HepG2 (cell line): ENCODE data around the gene ZNF48. TPM values are rescaled to one million over a fixed set of nuclear protein-coding genes. Genes with fewer than 3 reads are reported as not detected.

ENCODE experiments used
- CEBPB ChIP-seq: IDR thresholded peaks from 2 replicates; pipeline ENCODE4 v1.6.1; 2011; ENCODE audit warnings: low read depth, low read length, improper control_type of control experiment, borderline replicate concordance
- DRAP1 ChIP-seq: IDR thresholded peaks from 2 replicates; pipeline ENCODE4 v1.6.1; 2016; ENCODE audit warnings: missing genetic modification reagents, missing compliant biosample characterization
- HNRNPL ChIP-seq: fragments of 200-400 bp; formaldehyde crosslinking; IDR thresholded peaks from 2 replicates; pipeline ENCODE4 v1.6.1; 2017; ENCODE audit warnings: mild to moderate bottlenecking, low read depth, low read length
- HOXA3 ChIP-seq: sonication (generic); formaldehyde crosslinking; IDR thresholded peaks from 2 replicates; pipeline ENCODE4 v1.5.0; 2020; ENCODE audit warnings: missing genetic modification reagents
- MED8 ChIP-seq: sonication (generic); formaldehyde crosslinking; IDR thresholded peaks from 2 replicates; pipeline ENCODE4 v1.8.1; 2023; ENCODE audit warnings: mild to moderate bottlenecking, missing genetic modification reagents; ENCODE audit not compliant: insufficient replicate concordance
- MTA3 ChIP-seq: sonication (generic); formaldehyde crosslinking; IDR thresholded peaks from 2 replicates; pipeline ENCODE4 v1.4.0; 2020; ENCODE audit warnings: missing genetic modification reagents
- MYNN ChIP-seq: sonication (generic); formaldehyde crosslinking; IDR thresholded peaks from 2 replicates; pipeline ENCODE4 v1.4.0; 2020; ENCODE audit warnings: mild to moderate bottlenecking, low read depth, missing genetic modification reagents
- NFE2 ChIP-seq: sonication (generic); formaldehyde crosslinking; IDR thresholded peaks from 2 replicates; pipeline ENCODE4 v1.4.0; 2020; ENCODE audit warnings: missing genetic modification reagents
- NR2F6 ChIP-seq, 2 experiments: IDR thresholded peaks; 2 replicates each; pipeline ENCODE4 v1.6.1; 2016; ENCODE audit warnings: antibody characterized with exemption in 1 of 2, mild to moderate bottlenecking in 1 of 2
- PHF5A ChIP-seq: IDR thresholded peaks from one replicate; pipeline ENCODE4 v1.6.1; 2018; ENCODE audit warnings: low read depth, missing genetic modification reagents; ENCODE audit not compliant: unreplicated experiment
- PRDM10 ChIP-seq: sonication (generic); formaldehyde crosslinking; IDR thresholded peaks from 2 replicates; pipeline ENCODE4 v1.4.0; 2020; ENCODE audit warnings: low read depth, missing genetic modification reagents
- THAP11 ChIP-seq: IDR thresholded peaks from 2 replicates; pipeline ENCODE4 v1.6.1; 2016; ENCODE audit warnings: missing biosample characterization, missing genetic modification reagents
- ZFP36 ChIP-seq: fragments of 150-350 bp; IDR thresholded peaks from 2 replicates; pipeline ENCODE4 v1.6.1; 2018; ENCODE audit warnings: borderline replicate concordance, low read length, low read depth; ENCODE audit not compliant: partially characterized antibody
- ZKSCAN5 ChIP-seq: sonication (generic); formaldehyde crosslinking; IDR thresholded peaks from 2 replicates; pipeline ENCODE4 v1.5.1; 2020; ENCODE audit warnings: mild to moderate bottlenecking, missing genetic modification reagents
- ZMAT3 ChIP-seq: sonication (generic); formaldehyde crosslinking; conservative IDR thresholded peaks from 2 replicates; pipeline ENCODE4 v1.7.0; 2021; ENCODE audit warnings: missing genetic modification reagents
- ZNF10 ChIP-seq: sonication (generic); formaldehyde crosslinking; IDR thresholded peaks from 2 replicates; pipeline ENCODE4 v1.4.0; 2020; ENCODE audit warnings: mild to moderate bottlenecking, low read depth, missing genetic modification reagents, borderline replicate concordance
- ZNF235 ChIP-seq: sonication (generic); formaldehyde crosslinking; IDR thresholded peaks from 2 replicates; pipeline ENCODE4 v1.8.1; 2023; ENCODE audit warnings: mild to moderate bottlenecking, missing genetic modification reagents, borderline replicate concordance
- ZNF337 ChIP-seq: sonication (generic); formaldehyde crosslinking; IDR thresholded peaks from 2 replicates; pipeline ENCODE4 v1.5.1; 2020; ENCODE audit warnings: missing genetic modification reagents, low read depth, mild to moderate bottlenecking, borderline replicate concordance
- ZNF563 ChIP-seq: sonication (generic); formaldehyde crosslinking; IDR thresholded peaks from 2 replicates; pipeline ENCODE4 v1.8.0; 2022; ENCODE audit warnings: mild to moderate bottlenecking, moderate library complexity, missing genetic modification reagents
- ZNF724P ChIP-seq: sonication (generic); formaldehyde crosslinking; IDR thresholded peaks from 2 replicates; pipeline ENCODE4 v1.8.0; 2022; ENCODE audit warnings: missing genetic modification reagents, borderline replicate concordance
- ZNF773 ChIP-seq: sonication (generic); formaldehyde crosslinking; IDR thresholded peaks from 2 replicates; pipeline ENCODE4 v1.4.0; 2020; ENCODE audit warnings: missing genetic modification reagents, borderline replicate concordance
- ZNF83 ChIP-seq: sonication (generic); formaldehyde crosslinking; IDR thresholded peaks from 2 replicates; pipeline ENCODE4 v1.4.0; 2020; ENCODE audit warnings: missing genetic modification reagents, mild to moderate bottlenecking, borderline replicate concordance
- polyA plus RNA-seq, 8 experiments: library from polyadenylated mRNA; depleted of rRNA in 3 of 8; stranded (reverse) in 7 of 8; unstranded in 1 of 8; fragments of >200 nt; fragmentation: Illumina TruSeq in 4 of 8; extraction: Trizol in 4 of 8; gene quantifications; 2 replicates each; pipeline versions ENCODE4 v1.2.1 to v1.2.3, GENCODE V29; 2011 to 2016; ENCODE audit warnings: low read depth in 4 of 8, missing spikeins in 1 of 8, mixed read lengths in 1 of 8; ENCODE audit not compliant: insufficient read depth in 1 of 8
- total RNA-seq, 5 experiments: library from RNA; depleted of rRNA; stranded (reverse); fragments of >200 nt; fragmentation: Illumina TruSeq; extraction: Trizol; gene quantifications; 2 replicates each; pipeline ENCODE4 v1.2.3, GENCODE V29; 2016; ENCODE audit warnings: low read depth in 1 of 5
- TF ChIP-seq, protein P1 (sequence below): sonication (generic); formaldehyde crosslinking; IDR thresholded peaks from 2 replicates; pipeline ENCODE4 v1.4.0; 2020; ENCODE audit warnings: missing genetic modification reagents

Gene ZNF48
- total and polyA plus RNA-seq, 2 of the 13 experiments (the other 11 are each of a cell fraction or from before 2014, with no cell fraction given): 9.9 to 12.3 TPM

GRCh38 chr16:30395155-30395991 is at the start of gene ZNF48 (continued):
- TF ChIP-seq ZNF773 (CRISPR knock-in tag) (no peak), MED8 (CRISPR knock-in tag) (peak; percentile 42), MTA3 (no peak), MYNN (CRISPR knock-in tag) (no peak), ZNF337 (CRISPR knock-in tag) (no peak), HOXA3 (CRISPR knock-in tag) (peak; percentile 84), ZNF83 (peak; percentile 79; the same call in 1 of the 2 replicates), ZKSCAN5 (CRISPR knock-in tag) (no peak), DRAP1 (CRISPR knock-in tag) (no peak; the same call in 1 of the 2 replicates), HNRNPL (0 out of 2 replicates have a peak, but pooled peaks have one; percentile 20), ZNF724P (CRISPR knock-in tag) (peak; percentile 21; the same call in 1 of the 2 replicates), PHF5A (CRISPR knock-in tag) (no peak), PRDM10 (CRISPR knock-in tag) (no peak), ZFP36 (no peak), ZMAT3 (CRISPR knock-in tag) (peak; percentile 78), ZNF563 (CRISPR knock-in tag) (peak; percentile 65), NR2F6 (IDR thresholded peaks at IDR 0.05) (no peak), NR2F6 (CRISPR knock-in tag; IDR thresholded peaks at IDR 0.05) (peak; percentile 71; the same call in 1 of the 2 replicates), CEBPB (no peak), NFE2 (CRISPR knock-in tag) (no peak), ZNF10 (CRISPR knock-in tag) (no peak), THAP11 (peak; percentile 92), ZNF235 (CRISPR knock-in tag) (no peak)
- TF ChIP-seq, protein P1, sequence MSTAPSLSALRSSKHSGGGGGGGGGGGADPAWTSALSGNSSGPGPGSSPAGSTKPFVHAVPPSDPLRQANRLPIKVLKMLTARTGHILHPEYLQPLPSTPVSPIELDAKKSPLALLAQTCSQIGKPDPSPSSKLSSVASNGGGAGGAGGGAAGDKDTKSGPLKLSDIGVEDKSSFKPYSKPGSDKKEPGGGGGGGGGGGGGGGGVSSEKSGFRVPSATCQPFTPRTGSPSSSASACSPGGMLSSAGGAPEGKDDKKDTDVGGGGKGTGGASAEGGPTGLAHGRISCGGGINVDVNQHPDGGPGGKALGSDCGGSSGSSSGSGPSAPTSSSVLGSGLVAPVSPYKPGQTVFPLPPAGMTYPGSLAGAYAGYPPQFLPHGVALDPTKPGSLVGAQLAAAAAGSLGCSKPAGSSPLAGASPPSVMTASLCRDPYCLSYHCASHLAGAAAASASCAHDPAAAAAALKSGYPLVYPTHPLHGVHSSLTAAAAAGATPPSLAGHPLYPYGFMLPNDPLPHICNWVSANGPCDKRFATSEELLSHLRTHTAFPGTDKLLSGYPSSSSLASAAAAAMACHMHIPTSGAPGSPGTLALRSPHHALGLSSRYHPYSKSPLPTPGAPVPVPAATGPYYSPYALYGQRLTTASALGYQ (CRISPR knock-in tag): no peak; the same call in none of the 2 replicates
